NCI-H2081 treated with DMSO at 0.1 percent for 48 hours (cell line): ENCODE results near the gene ZCCHC14.
"Not testable (repeated sequence)": the region's sequence is repeated elsewhere in the genome, so short reads cannot be mapped to it uniquely, and the experiment has no call there.

Experiments used
- DNase-seq: peaks from one replicate; lab custom pipeline; 2025; lab: John Stamatoyannopoulos, UW

Gene ZCCHC14

DNA sequence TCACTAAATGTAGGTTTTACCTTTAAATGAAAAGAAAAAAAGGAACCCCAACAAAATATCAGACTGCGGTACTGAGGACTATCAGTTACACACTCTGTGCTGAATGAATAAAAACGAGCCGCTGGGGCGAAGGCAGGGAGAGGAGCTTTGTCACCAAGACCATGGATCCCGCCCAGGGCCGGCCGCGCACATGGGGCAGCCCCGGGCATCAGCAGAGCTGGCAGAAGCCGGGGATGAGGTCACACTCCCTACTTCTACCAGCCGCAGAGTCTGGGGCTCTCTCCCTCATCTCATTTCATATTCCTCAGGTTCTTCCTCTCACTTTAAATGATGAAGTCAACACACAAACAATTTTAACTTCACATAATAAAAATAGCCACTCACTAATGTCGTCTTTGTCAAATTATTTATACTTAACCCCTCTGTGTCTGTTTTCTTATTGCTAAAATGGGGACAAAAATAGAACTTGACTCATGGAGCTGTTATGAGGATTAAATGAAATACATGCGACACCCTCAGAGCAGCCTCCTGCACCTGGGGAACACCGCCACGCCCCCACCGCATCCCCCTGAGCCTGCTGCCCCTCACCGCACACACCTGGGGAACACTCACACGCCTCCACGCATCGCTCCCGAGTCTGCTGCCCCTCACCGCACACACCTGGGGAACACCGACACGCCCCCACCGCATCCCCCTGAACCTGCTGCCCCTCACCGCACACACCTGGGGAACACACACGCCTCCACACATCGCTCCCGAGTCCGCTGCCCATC is 15.4 kb downstream of the ZCCHC14 start:
- not testable (repeated sequence) for DNase-seq

DNA sequence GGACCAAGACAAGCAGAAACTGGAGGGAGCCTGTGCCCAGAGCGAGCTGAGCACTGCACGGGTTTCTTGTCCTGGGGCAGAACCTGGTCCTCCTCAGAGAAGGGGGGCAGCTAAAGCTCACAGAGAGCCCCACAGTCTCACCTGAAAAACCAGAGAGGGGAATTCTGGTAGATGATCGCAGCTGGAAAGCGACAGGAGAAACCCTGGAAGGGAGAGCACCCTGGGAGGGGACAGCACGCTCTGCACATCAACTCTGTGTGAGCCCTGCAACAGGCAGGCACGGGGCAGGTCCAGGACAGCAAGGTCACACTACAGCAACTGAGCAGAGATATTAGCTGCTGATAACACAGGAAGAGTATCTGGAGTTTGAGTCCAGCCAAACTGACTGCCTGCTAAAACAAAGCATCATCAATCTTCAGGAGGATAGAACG is 18.2 kb downstream of the ZCCHC14 start:
- no peak for DNase-seq

DNA sequence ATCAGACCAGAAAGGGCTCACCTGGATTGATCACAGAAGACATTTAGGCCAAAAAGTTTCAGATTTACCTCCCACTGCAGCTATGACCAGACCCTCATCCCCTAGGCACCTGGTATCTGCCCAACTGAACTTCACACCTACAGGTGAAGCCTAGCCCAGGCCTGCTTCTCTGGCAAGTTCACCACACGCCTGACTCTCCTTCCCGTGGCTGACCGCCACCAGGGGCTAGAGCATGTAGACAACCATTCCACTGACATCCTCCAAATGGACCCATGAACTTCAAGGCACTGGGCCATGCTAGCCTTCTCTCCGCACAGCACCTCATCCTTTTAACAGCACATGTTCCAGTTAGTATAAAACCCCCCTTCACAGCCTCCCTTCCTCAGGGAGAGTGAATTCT is 18.8 kb downstream of the ZCCHC14 start:
- no peak for DNase-seq

DNA sequence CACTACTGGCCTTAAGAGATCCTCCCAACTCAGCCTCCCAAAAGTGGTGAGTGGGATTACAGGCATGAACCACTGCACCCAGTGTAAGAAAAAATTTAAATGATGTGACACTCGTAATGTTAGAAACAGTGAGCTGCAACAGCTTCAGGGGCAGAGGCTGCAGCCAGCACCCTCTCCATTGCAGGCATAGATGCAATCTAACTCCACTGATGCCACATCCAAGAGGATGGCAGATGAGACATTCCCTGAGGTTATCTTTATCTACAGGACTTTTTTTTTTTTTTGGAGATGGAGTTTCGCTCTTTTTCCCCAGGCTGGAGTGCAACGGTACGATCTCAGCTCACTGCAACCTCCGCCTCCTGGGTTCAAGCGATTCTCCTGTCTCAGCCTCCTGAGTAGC is 19.9 kb downstream of the ZCCHC14 start:
- no peak for DNase-seq

DNA sequence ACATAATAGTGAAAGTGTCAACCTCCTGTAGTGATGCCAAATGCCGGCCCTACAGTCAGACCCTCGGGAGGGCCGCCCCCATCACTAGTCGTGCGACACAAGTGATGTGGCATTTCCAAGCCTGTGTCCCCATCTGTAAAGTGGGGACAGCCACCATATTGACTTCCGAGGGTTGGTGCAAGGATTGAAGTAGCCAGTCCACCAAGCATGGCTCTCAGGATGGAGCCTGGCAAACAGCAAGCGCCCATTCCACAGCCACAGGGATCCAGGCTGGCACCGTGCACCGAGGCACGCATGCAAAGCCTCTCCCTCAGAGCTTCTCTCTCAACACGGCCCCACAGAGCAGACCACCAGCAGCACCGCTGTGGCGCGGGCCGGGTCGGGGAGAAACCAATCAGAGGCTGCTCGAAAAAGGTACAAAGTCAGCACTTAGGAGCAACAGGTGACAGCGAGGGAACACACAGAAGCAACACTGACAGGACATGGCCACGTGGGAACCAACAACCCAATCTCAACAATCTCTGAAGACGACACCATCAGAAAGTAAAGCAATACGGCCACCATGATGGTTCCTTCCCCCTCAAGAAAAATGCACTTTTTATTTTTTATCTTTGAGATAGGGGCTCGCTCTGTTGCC is 20.6 kb downstream of the ZCCHC14 start:
- DNase-seq: no peak

DNA sequence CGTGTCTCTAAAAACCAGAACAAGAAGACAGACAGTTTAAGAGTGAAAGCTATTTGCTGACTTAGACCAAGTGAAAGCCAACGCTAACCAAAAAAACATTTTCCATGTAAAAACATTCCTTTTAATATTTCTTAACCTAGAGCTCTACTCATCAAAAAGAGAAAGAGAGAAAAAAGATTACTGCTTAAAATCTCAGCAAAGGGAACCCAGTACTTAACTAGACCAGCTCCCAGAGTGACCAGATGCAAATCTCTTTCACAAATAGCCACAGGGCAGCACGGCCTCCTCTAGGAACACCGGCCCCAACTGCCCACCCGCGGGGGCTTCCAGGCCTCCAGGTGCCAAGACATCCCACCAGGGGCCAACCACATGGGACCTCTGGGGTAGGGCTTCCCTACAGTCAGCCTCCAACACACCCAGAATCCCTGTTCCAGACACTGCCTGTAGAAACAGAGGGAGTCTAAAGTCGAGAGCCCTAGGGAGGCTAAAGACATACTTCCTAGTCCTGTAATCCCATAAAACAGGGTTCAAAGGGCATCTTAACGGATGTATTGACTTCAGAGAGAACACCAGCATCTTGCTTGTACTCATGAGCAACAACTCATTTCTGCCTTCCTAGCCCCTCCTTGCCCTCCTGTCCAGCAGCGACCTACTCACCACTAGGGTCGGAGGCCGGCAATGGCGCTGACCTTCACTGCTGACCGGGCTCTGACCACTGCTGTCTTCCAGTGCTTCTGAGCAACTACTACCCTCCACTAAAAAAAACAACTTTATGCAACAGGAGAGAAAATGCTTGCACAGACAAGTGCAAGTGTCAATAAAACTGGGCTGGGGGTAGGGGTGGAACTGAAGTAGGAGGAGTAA is 21.3 kb downstream of the ZCCHC14 start:
- DNase-seq: no peak

DNA sequence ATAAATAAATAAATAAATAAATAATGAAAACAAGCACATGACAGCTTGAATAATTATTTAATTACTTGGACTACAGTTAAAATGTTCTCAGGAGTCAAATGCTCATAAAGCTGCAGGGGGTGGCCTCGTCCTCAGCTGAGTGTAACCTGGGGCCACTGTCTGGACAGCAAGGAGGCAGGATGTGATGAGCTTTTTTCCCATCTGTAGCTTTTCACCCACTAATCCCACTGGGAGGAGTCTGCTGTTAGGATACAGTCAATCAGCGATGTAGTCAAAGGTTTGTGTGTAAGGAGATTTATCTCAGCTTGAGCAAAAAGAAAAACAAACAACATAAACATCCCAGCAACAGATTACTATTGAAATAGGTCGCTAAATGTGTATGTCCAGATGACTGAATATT is 22.5 kb downstream of the ZCCHC14 start:
- no peak for DNase-seq

DNA sequence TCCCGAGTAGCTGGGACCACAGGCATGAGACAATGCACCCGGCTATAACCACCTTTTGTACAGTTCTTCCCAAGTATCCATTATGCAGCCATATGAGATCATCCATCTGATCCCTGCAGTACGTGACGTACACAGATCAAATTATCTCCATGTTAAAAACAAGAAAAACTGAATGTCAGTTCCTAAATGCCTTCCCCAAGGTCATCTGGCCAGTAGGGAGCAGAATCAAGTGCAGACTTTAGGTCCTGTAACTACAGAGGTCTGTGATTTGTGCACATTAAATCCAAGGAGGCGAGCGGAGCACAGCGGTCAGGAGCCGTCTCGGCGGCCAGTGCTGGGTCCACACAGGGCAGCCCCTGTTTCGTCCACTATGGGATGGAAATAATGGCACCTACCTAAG is 23.7 kb downstream of the ZCCHC14 start:
- no peak for DNase-seq

DNA sequence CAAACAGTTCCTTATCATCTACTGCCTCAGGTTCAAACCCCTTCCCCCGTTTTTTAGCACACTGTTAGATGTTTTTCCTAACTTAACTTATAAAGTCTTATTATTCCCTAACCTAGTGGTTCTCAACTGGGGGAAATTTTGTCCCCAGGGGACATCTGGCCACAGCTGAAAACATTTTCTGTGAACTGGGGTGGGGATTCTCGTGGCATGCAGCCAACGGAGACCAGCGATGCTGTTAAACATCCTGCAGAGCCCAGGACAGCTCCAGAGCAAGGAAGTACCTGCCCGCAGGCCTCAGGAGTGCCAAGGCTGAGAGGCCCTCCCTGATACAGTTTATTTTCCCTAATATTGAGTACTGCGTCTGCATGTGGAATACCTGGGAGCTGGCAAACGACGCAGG is 24.3 kb downstream of the ZCCHC14 start:
- DNase-seq: no peak

DNA sequence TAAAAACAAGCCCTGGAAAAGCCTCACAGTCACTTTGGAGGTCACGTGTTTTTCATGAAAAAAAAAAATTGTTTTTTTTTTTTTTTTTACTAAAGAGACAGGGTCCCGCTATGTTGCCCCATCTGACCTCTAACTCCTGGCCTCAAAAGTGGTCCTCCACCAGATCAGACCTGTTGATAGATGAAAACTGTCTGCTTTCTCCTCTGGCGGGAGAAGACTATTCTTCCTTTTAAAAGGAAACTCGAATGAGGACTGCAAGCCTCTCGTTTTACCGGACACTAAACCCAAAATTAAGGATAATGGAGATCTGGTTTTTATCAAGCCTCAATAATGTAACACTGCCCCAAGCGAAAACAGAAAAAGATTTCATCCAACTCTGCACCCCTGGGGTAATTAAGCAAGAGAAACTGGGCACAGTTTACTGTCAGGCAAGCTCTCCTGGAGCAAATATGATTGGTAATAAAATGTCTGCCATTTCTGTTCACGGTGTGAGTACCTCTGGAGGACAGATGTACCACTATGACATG is 25.8 kb downstream of the ZCCHC14 start:
- no peak for DNase-seq

DNA sequence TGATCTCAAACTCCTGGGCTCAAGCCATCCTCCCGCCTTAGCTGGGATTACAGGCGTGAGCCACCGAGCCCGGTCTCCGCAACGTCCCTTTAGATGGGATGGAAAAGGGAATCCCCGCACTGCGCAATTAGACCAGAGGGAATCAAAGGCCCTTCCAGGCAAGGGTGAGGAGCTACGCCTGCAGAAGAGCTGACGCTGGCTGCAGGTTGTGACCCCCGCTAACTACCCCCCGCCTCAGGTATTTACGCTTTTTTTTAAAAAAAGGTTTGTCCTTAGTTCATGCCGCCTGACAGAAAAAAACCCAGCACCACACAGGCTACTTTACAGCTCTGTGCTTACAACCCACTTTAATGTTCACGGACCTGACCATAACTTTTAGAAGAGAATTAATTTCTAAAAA is 26.9 kb downstream of the ZCCHC14 start:
- no peak for DNase-seq

DNA sequence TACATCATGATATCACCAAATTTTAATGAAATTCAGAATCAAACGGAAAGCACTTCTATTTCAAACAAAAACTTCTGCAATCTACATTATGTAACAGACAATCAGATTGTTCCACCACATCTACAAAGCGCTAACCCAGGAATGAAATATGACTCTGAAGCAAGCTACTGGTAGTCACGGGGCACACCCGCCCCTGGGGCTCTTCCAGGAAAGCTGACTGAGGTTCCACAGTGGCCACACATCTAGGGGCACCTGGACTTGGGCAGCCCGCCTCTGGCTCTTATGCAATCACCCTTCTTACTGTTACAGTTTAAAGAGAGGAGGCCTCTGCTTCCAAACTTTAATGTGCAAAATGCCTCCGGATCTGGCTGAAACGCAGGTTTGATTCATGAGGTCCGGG is 27.5 kb downstream of the ZCCHC14 start:
- no peak for DNase-seq

DNA sequence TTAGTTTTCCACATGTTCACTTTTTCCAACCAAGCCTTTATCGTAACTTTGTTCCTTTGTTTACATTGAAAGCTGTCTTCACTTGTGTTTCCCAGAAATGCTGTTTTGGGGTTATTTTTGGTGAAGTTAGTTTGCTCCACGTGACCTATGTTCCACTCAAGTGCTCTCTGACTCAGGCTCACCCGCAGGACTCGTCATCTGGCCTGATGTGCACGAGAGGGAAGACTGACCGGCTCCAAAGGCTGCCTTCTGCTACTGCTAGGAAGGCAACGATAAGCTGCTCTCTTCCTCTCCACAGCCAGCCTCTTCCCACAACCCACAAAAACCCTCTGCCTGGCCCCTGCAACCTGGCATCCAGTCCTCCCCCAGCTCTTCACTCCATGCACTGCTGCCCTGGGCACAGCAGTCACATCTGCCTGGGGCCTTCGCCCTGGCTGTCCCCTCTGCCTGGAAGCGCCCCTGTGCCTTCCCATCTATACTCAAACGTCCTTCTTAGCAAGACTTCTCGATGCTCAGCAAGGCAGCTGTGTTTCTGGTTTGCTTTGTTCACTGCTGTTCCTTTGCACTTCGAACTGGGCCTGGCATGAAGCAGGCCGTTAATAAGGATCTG is 28.0 kb downstream of the ZCCHC14 start:
- DNase-seq: no peak

DNA sequence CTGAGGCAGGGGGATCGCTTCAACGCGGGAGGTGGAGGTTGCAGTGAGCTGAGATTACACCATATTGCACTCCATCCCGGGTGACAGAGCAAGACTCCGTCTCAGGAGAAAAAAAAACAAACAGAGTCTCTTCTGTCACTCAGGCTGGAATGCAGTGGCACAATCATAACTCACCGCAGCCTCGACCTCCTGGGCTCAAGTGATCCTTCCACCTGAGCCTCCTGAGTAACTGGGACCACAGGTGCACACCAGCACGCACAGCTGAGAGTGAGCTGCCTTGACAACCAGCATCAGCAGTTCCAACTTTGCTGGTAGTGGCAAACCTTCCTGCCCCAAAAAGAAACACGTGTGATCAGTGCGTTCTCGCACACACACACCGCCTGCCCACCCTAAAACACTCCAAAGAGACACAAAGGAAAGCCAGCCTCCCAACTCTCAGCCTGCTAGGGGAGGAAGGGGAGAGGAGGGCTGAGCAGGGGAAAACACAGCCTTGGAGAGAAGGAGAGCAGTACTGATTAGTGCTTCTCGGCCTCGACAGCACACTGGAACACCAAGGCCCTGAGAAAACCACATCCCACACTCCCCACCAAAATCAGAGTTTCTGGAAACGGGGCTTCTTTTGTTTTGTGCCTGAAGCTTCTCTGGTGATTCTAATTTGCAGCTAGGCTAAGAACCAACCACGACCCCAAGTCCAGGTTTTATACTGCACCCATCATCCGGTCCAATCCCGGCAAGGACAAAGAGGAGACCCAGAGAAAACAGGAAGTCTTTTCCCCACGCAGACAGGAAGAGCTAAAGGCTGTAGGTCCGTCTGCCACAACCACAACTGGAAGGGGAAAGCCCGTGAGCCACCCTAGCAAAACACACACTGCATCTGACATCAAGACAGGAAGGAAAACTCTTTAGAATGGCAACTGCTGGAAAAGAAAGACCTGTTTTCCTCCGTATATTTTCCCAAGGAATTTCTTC is 28.8 kb downstream of the ZCCHC14 start:
- DNase-seq: no peak

DNA sequence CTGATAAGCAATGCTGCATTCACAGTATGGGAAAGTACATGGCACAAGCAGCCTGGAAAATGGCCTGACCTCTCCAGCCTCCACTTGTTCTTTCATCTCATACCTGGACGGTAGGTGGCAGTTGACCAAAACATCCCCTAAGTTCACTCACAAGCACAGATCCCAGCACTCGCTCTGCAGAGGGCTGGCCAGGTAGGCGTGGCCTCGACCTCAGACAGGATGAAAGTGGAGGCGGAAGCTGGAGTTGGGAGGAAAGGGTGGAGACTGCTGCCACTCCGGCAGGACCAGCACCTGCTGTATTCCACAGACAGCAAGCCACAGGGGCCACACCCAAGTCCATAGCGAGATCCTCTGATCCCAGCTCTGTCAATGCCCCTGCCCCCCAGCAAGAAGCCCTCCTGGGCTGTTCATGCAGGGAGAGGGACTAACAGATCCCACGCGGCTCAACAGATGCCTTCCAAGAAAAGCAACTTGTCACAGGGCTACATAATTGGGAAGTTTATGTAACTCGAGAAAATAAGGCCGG is 31.3 kb downstream of the ZCCHC14 start:
- DNase-seq: peak; percentile 13

DNA sequence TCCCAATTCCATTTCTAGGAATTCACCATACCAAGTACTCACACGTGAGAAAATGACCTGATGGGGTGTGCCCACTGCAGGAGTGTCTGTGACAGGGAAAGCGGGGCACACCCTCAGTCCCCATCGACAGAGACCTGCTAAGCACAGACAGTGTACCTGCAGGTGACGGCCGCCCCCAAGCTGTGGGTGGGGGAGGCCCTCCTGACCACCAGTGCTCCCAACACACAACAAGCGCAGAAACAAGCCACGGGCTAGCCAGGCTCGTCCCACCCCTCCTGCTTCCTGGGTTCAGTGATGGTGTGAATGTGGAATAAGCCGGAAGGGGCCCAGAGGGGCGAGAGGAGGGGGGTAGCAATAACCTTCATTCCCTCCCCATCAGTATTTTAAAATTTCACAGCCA is 31.9 kb downstream of the ZCCHC14 start:
- DNase-seq: no peak

DNA sequence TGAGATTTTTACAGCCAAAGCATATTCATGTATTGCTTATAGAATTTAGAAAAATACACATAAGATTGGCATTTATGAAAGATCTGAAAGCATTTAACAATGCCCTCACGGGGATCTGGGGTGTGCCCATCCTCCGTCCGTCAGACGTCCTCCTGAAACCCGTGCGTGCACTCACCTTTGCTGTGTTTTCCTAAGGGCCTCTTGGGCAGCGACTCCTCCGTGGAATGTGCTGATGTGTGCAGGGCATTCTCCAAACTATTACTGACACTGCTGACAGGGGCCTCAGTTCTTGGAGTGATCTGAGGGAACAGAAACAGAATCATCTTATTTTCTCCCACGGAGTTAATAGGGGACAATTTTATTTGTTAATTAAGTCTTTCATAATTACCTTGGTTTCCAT is 33.0 kb downstream of the ZCCHC14 start:
- DNase-seq: no peak

DNA sequence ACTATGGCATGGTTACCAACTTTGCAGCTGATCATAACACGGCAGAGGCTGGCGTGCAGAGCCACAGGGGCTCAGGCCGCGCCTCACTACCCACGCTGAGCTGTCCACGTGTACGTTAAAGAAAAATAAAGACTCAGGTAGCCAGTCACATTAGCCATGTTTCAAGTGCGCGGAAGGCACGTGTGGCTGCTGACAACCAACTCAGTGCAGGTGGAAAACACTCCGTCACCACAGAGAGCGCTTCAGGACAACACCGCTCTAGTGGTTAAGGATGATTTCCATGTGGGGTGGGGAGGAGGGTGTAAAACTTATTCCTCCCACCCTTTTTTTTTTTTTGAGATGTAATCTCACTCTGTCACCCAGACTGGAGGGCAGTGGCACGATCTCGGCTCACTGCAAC is 33.8 kb downstream of the ZCCHC14 start:
- DNase-seq: no peak

DNA sequence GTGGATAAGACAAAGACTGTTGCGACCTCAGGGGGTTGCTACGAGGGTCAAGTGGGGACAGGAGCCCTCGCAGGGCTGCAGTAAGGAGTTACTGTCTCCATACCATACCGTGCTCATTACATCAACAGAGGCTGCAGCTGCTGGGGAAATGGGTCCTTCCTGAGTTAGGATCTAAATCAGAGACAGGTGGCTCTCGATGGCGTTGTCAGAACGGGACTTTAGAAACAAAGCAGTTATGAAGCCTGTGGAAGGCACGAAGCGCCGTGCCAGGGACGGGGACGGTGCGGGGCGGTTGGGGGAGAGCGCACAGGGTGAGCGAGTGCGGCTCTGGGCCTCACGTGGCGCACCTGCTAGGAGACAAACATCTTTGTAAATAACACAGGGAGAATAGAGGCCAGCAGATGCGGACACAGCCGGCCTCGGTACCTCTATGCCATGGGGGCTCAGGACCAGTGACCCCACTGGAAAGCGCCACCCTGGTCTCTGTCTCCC is 34.4 kb downstream of the ZCCHC14 start:
- DNase-seq: no peak

DNA sequence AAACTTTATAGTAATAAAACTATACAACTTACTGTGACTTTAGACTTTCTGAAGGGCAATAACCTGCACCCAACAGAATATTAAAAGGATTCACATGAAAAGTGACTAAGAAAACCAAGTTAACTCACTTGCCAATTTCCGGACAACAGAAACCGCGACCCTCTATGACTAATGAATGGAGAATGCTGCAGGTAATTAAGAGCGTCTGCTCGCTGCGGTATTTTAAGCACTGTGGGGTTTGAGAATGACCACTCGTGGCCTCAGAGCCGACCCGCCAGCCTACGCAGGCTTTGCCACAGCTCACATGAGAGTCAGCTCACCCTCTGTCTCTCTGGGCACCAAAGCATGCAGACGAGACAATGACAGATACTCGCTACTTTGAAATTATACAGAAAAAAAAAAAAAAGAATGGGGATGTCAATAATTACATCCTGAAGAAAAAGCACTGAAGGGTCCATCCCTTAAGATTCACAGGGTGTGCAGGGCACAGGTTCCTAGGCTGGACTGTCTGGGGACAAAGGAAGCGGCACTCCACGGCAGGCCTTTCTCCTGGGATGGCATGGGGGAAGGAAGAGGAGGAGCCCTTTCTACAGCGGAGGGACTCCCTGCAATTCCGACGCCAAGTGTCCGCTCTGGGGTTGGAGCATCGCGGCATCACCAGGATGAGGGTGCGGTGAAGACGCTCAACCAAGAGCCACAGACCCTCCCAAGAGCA is 35.0 kb downstream of the ZCCHC14 start:
- DNase-seq: no peak
